ENCODE data around the gene SBNO1. TPM values are rescaled to one million over a fixed set of nuclear protein-coding genes. Genes with fewer than 3 reads are reported as not detected.
"Not testable (repeated sequence)": the region's sequence is repeated elsewhere in the genome, so short reads cannot be mapped to it uniquely, and the experiment has no call there.

Gene SBNO1
- total RNA-seq, 1 experiment from 2014 or later: 23.3 TPM

DNA sequence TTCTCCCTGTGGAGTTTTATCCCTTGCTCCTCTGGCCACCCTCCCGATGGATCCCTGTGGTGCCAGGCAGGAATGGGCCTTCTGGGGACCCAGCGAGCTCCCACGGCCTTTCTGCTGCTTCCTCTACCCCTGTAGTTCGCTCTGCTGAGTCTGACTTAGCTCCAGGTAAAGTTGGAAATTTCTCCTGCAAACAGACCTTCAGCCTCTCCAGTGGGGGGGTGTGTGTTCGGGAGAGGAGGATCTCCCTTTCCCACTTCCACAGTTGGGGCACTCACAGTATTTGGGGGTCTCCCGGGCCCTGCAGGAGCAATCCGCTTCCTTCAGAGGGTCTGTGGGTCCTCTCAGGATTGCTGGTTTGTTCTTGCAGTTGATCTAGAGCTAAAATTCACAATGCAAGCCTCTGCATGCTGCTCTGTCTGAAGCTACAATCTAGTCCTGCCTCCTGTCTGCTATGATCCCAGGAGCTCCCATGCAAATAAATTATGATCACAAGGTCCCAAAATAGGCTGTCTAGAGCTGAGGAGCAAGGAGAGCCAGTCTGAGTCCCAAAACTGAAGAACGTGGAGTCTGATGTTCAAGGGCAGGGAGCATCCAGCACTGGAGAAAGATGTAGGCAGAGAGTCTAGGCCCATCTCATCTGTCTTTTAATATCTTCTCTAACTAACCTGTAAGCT lies 113.1 kb downstream of the SBNO1 start:
- intact Hi-C loops (cut with micrococcal nuclease): no loop called here
- Histone ChIP-seq H3K9me3 (ENCODE audit: low read length) (no peaks in the 10 kb centered on the region), H3K9me2 (replicated peaks; ENCODE audit: low read length) (no peaks in the 10 kb centered on the region), H3K4me1 (ENCODE audit: insufficient read depth, low read length) (peaks cover 21% of the 10 kb centered on the region), H3K27me3 (ENCODE audit: low read length) (no peaks in the 10 kb centered on the region), H3K9ac (ENCODE audit: low read length) (peak overlapping the region; percentile 86), H3K27ac (ENCODE audit: low read length) (peak overlapping the region; percentile 92), H3F3A (ENCODE audit: low read length, unreplicated experiment) (peaks cover 3% of the 10 kb centered on the region), H2AFZ (ENCODE audit: low read length) (peak overlapping the region; percentile 45), H4K20me1 (ENCODE audit: low read length) (no peaks in the 10 kb centered on the region), H3K4me3 (ENCODE audit: low read length) (0 out of 2 replicates have a peak overlapping the region, but pooled peaks have one; percentile 7), H3K4me2 (ENCODE audit: low read length) (peak overlapping the region; percentile 53), H3K36me3 (ENCODE audit: low read depth, low read length) (peaks cover 18% of the 10 kb centered on the region), H3K79me2 (ENCODE audit: low read length) (peaks cover 54% of the 10 kb centered on the region)
- TF ChIP-seq, protein P1, sequence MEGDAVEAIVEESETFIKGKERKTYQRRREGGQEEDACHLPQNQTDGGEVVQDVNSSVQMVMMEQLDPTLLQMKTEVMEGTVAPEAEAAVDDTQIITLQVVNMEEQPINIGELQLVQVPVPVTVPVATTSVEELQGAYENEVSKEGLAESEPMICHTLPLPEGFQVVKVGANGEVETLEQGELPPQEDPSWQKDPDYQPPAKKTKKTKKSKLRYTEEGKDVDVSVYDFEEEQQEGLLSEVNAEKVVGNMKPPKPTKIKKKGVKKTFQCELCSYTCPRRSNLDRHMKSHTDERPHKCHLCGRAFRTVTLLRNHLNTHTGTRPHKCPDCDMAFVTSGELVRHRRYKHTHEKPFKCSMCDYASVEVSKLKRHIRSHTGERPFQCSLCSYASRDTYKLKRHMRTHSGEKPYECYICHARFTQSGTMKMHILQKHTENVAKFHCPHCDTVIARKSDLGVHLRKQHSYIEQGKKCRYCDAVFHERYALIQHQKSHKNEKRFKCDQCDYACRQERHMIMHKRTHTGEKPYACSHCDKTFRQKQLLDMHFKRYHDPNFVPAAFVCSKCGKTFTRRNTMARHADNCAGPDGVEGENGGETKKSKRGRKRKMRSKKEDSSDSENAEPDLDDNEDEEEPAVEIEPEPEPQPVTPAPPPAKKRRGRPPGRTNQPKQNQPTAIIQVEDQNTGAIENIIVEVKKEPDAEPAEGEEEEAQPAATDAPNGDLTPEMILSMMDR (conservative IDR thresholded peaks at IDR 0.05; ENCODE audit: low read depth, low read length): no peak
- TF ChIP-seq EZH2phosphoT487 (IDR thresholded peaks at IDR 0.05; ENCODE audit: borderline replicate concordance, low read length): no peak
- no peak for TF ChIP-seq EZH2 (IDR thresholded peaks at IDR 0.05; ENCODE audit: low read length, unreplicated experiment)
- DNase-seq (no peak), ATAC-seq (no peak)
- ChIA-PET CTCF (interaction anchor here (0.6 to 1.8 kb wide), 2 partner anchors 14 to 128 kb away, joined by 4 to 6 read pairs; no protein-coding TSS in a partner anchor), POLR2A (ENCODE audit: unreplicated experiment) (no interaction called here)
- no TSS peak for BruUV-seq (replicated peaks)

DNA sequence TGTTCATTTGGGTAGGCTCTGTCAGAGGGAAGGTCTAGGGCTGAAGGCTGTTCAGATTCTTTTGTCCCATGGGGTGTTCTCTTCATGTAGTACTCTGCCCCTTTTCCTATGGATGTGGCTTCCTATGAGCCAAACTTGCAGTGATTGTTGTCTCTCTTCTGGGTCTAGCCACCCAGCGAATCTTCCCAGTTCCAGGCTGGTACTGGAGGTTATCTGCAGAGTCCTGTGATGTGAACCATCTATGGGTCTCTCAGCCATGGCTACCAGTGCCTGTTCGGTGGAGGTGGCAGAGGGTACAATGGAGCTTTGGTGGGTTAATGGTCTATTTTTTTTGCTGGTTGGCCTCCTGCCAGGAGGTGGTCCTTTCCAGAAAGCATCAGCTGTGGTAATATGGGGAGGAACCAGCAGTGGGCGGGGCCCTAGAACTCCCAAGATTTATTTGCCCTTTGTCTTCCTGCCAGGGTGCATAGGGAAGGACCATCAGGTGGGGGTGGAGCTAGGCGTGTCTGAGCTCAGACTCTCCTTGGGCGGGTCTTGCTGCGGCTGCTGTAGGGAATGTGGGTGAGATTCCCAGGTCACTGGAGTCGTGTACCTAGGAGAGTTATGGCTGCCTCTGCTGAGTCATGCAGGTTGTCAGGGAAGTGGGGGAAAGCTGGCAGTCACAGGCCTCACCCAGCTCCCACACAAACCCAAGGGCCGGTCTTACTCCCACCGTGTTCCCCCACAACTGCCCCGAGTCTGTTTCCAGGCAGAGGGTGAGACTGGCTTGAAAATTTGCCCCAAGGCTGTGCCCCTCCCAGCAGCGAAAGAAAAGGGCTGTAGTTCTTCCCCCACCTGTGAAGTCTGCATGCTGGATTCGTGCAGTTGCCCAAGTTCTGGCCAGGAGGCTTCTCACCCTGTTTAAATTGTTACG lies 113.9 kb downstream of the SBNO1 start:
- ChIA-PET POLR2A (ENCODE audit: unreplicated experiment) (interaction anchor here (0.6 to 0.7 kb wide), 2 partner anchors 18 to 373 kb away, joined by 3 read pairs; partner anchors contain the start of genes MPHOSPH9 and MTRFR), CTCF (interaction anchor here (1.8 kb wide), 1 partner anchor 13 kb away, joined by 6 read pairs; no protein-coding TSS in a partner anchor)
- Histone ChIP-seq H3K4me2 (ENCODE audit: low read length) (peak overlapping the region; percentile 53), H4K20me1 (ENCODE audit: low read length) (no peaks in the 10 kb centered on the region), H3K79me2 (ENCODE audit: low read length) (peaks cover 61% of the 10 kb centered on the region), H3F3A (ENCODE audit: low read length, unreplicated experiment) (peaks cover 3% of the 10 kb centered on the region), H3K27ac (ENCODE audit: low read length) (peak overlapping the region; percentile 92), H3K36me3 (ENCODE audit: low read depth, low read length) (peaks cover 13% of the 10 kb centered on the region), H3K4me3 (ENCODE audit: low read length) (0 out of 2 replicates have a peak overlapping the region, but pooled peaks have one; percentile 7), H3K4me1 (ENCODE audit: insufficient read depth, low read length) (peaks cover 21% of the 10 kb centered on the region), H3K9me2 (replicated peaks; ENCODE audit: low read length) (no peaks in the 10 kb centered on the region), H3K9ac (ENCODE audit: low read length) (peak overlapping the region; percentile 86), H3K9me3 (ENCODE audit: low read length) (no peaks in the 10 kb centered on the region), H2AFZ (ENCODE audit: low read length) (peak overlapping the region; percentile 45), H3K27me3 (ENCODE audit: low read length) (no peaks in the 10 kb centered on the region)
- intact Hi-C loops (cut with micrococcal nuclease): no loop called here
- ATAC-seq (peak; percentile 74), DNase-seq (peak; percentile 89)
- BruUV-seq (replicated peaks): no TSS peak
- TF ChIP-seq, protein P1 (conservative IDR thresholded peaks at IDR 0.05; ENCODE audit: low read depth, low read length): no peak
- TF ChIP-seq EZH2phosphoT487 (IDR thresholded peaks at IDR 0.05; ENCODE audit: borderline replicate concordance, low read length) (no peak), EZH2 (IDR thresholded peaks at IDR 0.05; ENCODE audit: low read length, unreplicated experiment) (no peak)

DNA sequence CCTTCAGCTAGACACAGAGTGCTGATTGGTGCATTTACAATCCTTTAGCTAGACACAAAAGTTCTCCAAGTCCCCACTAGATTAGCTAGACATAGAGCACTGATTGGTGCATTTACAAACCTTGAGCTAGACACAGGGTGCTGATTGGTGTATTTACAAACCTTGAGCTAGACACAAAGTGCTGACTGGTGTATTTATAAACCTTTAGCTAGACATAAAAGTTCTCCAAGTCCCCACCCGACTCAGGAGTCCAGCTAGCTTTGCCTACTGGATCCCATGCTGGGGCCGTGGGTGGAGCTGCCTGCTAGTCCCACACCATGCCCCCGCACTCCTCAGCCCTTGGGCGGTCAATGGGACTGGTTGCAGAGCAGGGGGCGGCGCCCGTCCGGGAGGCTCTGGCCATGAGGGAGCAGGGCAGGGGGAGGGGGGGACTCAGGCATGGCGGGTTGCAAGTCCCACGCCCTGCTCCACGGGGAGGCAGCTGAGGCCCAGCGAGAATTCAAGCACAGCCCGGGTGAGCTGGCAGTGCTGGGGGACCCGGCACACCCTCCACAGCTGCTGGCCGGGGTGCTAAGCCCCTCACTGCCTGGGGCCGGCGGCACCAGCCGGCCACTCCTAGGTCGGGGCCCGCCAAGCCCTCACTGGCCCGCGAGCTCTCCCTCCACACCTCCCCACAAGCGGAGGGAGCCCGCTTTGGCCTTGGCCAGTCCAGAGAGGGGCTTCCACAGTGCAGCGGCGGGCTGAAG lies 115.5 kb downstream of the SBNO1 start:
- H3K4me1 ChIP-seq (ENCODE audit: insufficient read depth, low read length): peaks cover 21% of the 10 kb centered on the region
- H3F3A ChIP-seq (ENCODE audit: low read length, unreplicated experiment); H3K27me3 ChIP-seq (ENCODE audit: low read length); BruUV-seq (replicated peaks); H3K9me3 ChIP-seq (ENCODE audit: low read length); H3K9ac ChIP-seq (ENCODE audit: low read length); DNase-seq; H3K9me2 ChIP-seq (replicated peaks; ENCODE audit: low read length); H3K4me2 ChIP-seq (ENCODE audit: low read length); H2AFZ ChIP-seq (ENCODE audit: low read length); H4K20me1 ChIP-seq (ENCODE audit: low read length); H3K27ac ChIP-seq (ENCODE audit: low read length); H3K4me3 ChIP-seq (ENCODE audit: low read length); ATAC-seq; CTCF ChIA-PET; intact Hi-C loops (cut with micrococcal nuclease): not testable (repeated sequence)
- POLR2A ChIA-PET (ENCODE audit: unreplicated experiment): interaction anchor here (1.1 kb wide), 1 partner anchor 16 kb away, joined by 3 read pairs; the partner anchor contains the start of genes MPHOSPH9 and MTRFR
- H3K36me3 ChIP-seq (ENCODE audit: low read depth, low read length): peaks cover 11% of the 10 kb centered on the region
- peaks cover 69% of the 10 kb centered on the region for H3K79me2 ChIP-seq (ENCODE audit: low read length)

DNA sequence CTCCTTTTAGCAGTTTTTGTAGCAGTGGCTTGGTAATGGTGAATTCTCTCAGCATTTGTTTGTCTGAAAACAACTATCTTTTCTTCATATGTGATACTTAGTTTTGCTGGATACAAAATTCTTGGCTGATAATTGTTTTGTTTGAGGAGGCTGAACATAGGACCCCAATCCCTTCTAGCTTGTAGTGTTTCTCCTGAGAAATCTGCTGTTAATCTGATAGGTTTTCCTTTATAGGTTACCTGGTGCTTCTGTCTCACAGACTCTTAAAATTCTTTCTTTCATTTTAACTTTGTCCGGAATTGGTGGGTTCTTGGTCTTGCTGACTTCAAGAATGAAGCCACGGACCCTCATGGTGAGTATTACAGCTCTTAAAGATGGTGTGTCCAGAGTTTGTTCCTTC lies 116.5 kb downstream of the SBNO1 start:
- H3K36me3 ChIP-seq (ENCODE audit: low read depth, low read length); H3K9me2 ChIP-seq (replicated peaks; ENCODE audit: low read length); BruUV-seq (replicated peaks); H3K9ac ChIP-seq (ENCODE audit: low read length); intact Hi-C loops (cut with micrococcal nuclease); H3F3A ChIP-seq (ENCODE audit: low read length, unreplicated experiment); H3K9me3 ChIP-seq (ENCODE audit: low read length); H3K27me3 ChIP-seq (ENCODE audit: low read length); H2AFZ ChIP-seq (ENCODE audit: low read length); H3K27ac ChIP-seq (ENCODE audit: low read length); ATAC-seq; DNase-seq; H3K4me3 ChIP-seq (ENCODE audit: low read length); CTCF ChIA-PET; H4K20me1 ChIP-seq (ENCODE audit: low read length); H3K4me2 ChIP-seq (ENCODE audit: low read length): not testable (repeated sequence)
- Histone ChIP-seq H3K79me2 (ENCODE audit: low read length) (peaks cover 66% of the 10 kb centered on the region), H3K4me1 (ENCODE audit: insufficient read depth, low read length) (peaks cover 21% of the 10 kb centered on the region)
- POLR2A ChIA-PET (ENCODE audit: unreplicated experiment): interaction anchor here (0.6 to 1.1 kb wide), 2 partner anchors 15 to 369 kb away, joined by 3 to 4 read pairs; partner anchors contain the start of genes MPHOSPH9 and MTRFR
